ENCODE measurements around the gene VPS37C.

- no peak for TF ChIP-seq CTCF (conservative IDR thresholded peaks at IDR 0.05)
- TF ChIP-seq EZH2 (IDR thresholded peaks at IDR 0.05; ENCODE audit: low read depth): no peak
Measured at GRCh38 chr11:61153593-61154095, 7.6 kb downstream of the VPS37C start.

Data from PC-9 (cell line).